Heart left ventricle (tissue), 13 donors: ENCODE results near the gene EXD3.

Experiments used
- CTCF ChIP-seq, 12 donors: fragments of 200-600 bp; sonication (generic) in 4 of 12; IDR thresholded peaks; one replicate each; pipeline versions ENCODE4 v1.5.0 to v1.8.0; 2018 to 2022; ENCODE audit warnings: antibody characterized with exemption in 12 of 12, mild to moderate bottlenecking in 5 of 12
- POLR2A ChIP-seq, 2 donors: fragments of 450-650 bp; IDR thresholded peaks; one replicate each; pipeline ENCODE4 v1.6.1; 2017; ENCODE audit warnings: antibody characterized with exemption in 2 of 2, mild to moderate bottlenecking in 2 of 2, moderate library complexity in 2 of 2
- donor health status: ischemic (EF 13 %, LVEDD 7.1; RV severe dilation, severe dysfunction).
- donor health status: DM: no; HTN: yes; CAD: no.
- donor health status: DM: no; HTN: no; CAD: no.
- donor health status: ischemic (EF 25% LVEDD 6.9; RV normal size, moderate dysfunction).
- donor health status: ischemic (EF 25% LVEDD 5.7; RV mildly dilated, moderate dysfunction).
- donor health status: ischemic (EF 35%, LVEDD 5.7; RV mildly dilated, moderate dysfunction).
- donor health status: nonischemic (EF 11% LVEDD 7.7; RV severe dilation, severe dysfunction).
- donor health status: DM: yes; HTN: yes; CAD: no.
- donor health status: PGD.
- donor health status: ischemic (EF 29% LVEDD 5.4; RV normal size, mild dysfunction).
- donor health status: nonischemic (EF 23%, LVEDD 6.1; RV moderate dilation, normal function).

DNA sequence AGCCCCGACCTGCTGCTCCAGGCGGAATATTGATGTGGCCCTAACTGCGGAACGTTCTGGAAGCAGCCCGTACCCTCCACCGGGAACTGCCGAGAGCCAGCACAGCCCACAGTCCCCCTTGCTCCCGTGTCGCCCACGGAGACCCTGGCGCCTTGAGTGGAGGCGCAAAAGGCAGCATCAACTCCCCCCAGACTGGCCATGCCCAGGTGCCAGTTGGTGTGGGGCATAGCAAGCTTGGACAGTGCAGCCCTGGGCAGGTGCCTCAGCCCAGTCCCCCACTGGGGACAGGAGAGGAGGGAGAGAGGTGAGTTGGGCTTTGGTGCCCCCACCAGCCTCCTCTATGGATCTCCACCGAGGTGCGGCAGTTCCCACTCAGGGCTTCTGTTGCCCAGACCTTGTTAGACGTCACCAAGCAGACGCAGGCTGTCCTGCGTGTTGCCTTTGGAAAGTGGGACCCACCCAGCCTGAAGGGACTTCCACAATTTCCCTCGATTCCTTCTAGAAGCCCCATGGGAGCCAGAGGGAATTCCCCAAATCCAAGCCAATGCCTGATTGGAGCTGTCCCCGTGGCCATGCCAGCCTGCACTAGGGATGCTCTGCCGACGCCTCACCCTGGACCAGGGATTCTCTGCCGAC is 101.1 kb downstream of the EXD3 start:
- TF ChIP-seq CTCF (IDR thresholded peaks at IDR 0.05) (no peak), POLR2A (IDR thresholded peaks at IDR 0.05) (no peak)
